ENCODE measurements around the gene ANKRD13C.

- TF ChIP-seq, protein P1, sequence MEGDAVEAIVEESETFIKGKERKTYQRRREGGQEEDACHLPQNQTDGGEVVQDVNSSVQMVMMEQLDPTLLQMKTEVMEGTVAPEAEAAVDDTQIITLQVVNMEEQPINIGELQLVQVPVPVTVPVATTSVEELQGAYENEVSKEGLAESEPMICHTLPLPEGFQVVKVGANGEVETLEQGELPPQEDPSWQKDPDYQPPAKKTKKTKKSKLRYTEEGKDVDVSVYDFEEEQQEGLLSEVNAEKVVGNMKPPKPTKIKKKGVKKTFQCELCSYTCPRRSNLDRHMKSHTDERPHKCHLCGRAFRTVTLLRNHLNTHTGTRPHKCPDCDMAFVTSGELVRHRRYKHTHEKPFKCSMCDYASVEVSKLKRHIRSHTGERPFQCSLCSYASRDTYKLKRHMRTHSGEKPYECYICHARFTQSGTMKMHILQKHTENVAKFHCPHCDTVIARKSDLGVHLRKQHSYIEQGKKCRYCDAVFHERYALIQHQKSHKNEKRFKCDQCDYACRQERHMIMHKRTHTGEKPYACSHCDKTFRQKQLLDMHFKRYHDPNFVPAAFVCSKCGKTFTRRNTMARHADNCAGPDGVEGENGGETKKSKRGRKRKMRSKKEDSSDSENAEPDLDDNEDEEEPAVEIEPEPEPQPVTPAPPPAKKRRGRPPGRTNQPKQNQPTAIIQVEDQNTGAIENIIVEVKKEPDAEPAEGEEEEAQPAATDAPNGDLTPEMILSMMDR (IDR thresholded peaks at IDR 0.05) = no peak
- no peak for TF ChIP-seq EP300 (IDR thresholded peaks at IDR 0.05)
Observed at GRCh38 chr1:70286453-70286852, 68.1 kb downstream of the ANKRD13C start.

Measured in ovary (tissue), 3 donors.